SHP77 treated with DMSO at 0.1 percent for 48 hours (cell line): ENCODE measurements around the gene CNOT6.

Source experiments
- DNase-seq: peaks from one replicate; lab custom pipeline; 2025; lab: John Stamatoyannopoulos, UW

CNOT6 gene

GRCh38 chr5:180622910-180623309 lies 128.7 kb downstream of the CNOT6 start:
- DNase-seq, result no peak

GRCh38 chr5:180623411-180623834 lies 129.2 kb downstream of the CNOT6 start:
- no peak for DNase-seq

GRCh38 chr5:180623844-180624243 lies 129.7 kb downstream of the CNOT6 start:
- DNase-seq, result no peak

GRCh38 chr5:180624587-180624986 lies 130.4 kb downstream of the CNOT6 start:
- no peak for DNase-seq

- DNase-seq, result no peak
Measured at GRCh38 chr5:180625125-180625790, 131.1 kb downstream of the CNOT6 start.

- DNase-seq, result no peak
Measured at GRCh38 chr5:180625791-180626660, 131.8 kb downstream of the CNOT6 start.

- DNase-seq, result no peak
Measured at GRCh38 chr5:180626661-180627385, 132.6 kb downstream of the CNOT6 start.

- no peak for DNase-seq
Measured at GRCh38 chr5:180627386-180628120, 133.4 kb downstream of the CNOT6 start.
